ENCODE data around the gene DLGAP4.

DNA sequence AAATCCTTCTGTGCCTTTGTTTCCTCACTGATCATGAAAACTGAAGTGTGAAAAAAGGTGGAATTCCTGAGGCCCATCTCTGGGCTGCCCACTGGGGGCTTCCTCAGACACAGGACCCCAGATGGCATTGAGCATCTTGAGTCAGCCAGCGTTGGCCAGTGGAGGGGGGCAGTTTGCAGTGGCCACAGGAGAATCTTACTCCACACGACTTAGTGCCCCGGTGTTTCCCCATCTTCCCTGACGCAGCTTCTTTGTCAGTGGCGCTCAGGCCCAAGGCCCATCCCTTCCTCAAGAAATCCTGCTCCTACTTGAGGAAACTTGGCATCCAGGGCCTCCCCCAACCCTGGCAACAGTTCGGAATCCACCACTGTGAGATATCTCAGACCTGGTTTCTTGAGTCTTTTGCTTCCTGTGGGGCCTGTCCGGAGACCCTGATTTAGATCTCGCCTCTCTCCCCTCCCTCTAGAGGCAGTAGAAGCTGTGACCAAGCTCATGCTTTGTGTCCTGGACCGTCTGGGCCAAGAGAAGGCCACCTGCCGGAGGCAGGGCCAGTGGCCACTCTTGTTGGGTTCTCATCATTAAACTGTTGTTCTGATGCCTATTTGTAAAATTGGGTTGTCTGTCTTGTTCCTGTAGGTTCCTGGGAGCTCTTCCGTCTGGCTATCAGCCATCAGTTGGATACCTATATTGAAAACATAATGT lies 20.2 kb upstream of the DLGAP4 start:
- TF ChIP-seq, protein P1, sequence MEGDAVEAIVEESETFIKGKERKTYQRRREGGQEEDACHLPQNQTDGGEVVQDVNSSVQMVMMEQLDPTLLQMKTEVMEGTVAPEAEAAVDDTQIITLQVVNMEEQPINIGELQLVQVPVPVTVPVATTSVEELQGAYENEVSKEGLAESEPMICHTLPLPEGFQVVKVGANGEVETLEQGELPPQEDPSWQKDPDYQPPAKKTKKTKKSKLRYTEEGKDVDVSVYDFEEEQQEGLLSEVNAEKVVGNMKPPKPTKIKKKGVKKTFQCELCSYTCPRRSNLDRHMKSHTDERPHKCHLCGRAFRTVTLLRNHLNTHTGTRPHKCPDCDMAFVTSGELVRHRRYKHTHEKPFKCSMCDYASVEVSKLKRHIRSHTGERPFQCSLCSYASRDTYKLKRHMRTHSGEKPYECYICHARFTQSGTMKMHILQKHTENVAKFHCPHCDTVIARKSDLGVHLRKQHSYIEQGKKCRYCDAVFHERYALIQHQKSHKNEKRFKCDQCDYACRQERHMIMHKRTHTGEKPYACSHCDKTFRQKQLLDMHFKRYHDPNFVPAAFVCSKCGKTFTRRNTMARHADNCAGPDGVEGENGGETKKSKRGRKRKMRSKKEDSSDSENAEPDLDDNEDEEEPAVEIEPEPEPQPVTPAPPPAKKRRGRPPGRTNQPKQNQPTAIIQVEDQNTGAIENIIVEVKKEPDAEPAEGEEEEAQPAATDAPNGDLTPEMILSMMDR (IDR thresholded peaks at IDR 0.05 in 4 of 5, conservative IDR thresholded peaks at IDR 0.05 in 1 of 5) = no peak
- no peak for TF ChIP-seq POLR2A (IDR thresholded peaks at IDR 0.05)

All from gastrocnemius medialis (tissue), 4 donors.